ENCODE measurements around the gene GABRA6.

GABRA6 gene

DNA sequence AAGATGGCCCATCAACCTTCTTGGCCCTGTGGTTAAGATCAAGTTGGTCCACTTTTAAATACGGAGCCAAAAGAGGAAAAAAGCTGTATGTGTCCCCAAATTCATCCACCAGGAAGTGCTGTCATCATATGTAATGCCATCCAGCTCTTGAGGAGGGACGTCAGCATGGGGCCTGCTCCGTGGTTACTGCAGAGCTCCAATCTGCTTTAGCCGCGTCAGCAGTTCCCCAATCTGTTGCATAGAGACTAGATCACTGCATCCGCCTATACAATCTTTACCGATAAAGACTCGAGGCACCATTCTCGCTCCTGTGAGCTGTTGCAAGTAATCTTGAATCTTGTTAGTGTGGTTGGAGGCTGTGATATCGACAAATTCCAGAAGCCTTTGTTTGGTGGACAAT, 65.7 kb downstream of the GABRA6 start:
- no peaks in the 10 kb centered on the region for H3F3A ChIP-seq (ENCODE audit: insufficient read depth, low read length)
- H4K20me1 ChIP-seq (ENCODE audit: insufficient read depth, low read length), result no peaks in the 10 kb centered on the region
- H3K9ac ChIP-seq (ENCODE audit: low read length), result no peak overlapping the region
- no peak overlapping the region for H3K27ac ChIP-seq (ENCODE audit: low read length)
- H2AFZ ChIP-seq (ENCODE audit: low read length), result no peak overlapping the region
- no peak overlapping the region for H3K4me2 ChIP-seq (ENCODE audit: low read depth, low read length)
- H3K4me1 ChIP-seq (ENCODE audit: low read length), result no peaks in the 10 kb centered on the region
- H3K9me3 ChIP-seq (replicated peaks; ENCODE audit: insufficient read depth, low read length), result no peaks in the 10 kb centered on the region
- H3K36me3 ChIP-seq (replicated peaks; ENCODE audit: insufficient read depth, low read length), result no peaks in the 10 kb centered on the region
- H3K4me3 ChIP-seq (ENCODE audit: low read length), result no peak overlapping the region
- H3K79me2 ChIP-seq (ENCODE audit: low read length), result no peaks in the 10 kb centered on the region
- H3K9me2 ChIP-seq (replicated peaks; ENCODE audit: insufficient read depth, low read length), result no peaks in the 10 kb centered on the region
- no peaks in the 10 kb centered on the region for H3K27me3 ChIP-seq (replicated peaks; ENCODE audit: insufficient read depth, low read length)
- DNase-seq, result no peak
- TF ChIP-seq EZH2phosphoT487 (IDR thresholded peaks at IDR 0.05; ENCODE audit: low read length) (no peak), EZH2 (optimal IDR thresholded peaks at IDR 0.05; ENCODE audit: low read depth, low read length) (no peak)
- TF ChIP-seq, protein P1, sequence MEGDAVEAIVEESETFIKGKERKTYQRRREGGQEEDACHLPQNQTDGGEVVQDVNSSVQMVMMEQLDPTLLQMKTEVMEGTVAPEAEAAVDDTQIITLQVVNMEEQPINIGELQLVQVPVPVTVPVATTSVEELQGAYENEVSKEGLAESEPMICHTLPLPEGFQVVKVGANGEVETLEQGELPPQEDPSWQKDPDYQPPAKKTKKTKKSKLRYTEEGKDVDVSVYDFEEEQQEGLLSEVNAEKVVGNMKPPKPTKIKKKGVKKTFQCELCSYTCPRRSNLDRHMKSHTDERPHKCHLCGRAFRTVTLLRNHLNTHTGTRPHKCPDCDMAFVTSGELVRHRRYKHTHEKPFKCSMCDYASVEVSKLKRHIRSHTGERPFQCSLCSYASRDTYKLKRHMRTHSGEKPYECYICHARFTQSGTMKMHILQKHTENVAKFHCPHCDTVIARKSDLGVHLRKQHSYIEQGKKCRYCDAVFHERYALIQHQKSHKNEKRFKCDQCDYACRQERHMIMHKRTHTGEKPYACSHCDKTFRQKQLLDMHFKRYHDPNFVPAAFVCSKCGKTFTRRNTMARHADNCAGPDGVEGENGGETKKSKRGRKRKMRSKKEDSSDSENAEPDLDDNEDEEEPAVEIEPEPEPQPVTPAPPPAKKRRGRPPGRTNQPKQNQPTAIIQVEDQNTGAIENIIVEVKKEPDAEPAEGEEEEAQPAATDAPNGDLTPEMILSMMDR (IDR thresholded peaks at IDR 0.05; ENCODE audit: low read length), result no peak

All from MM.1S (cell line).